B cell (primary cell): Measurements from ENCODE around the gene GNGT2. TPM values are rescaled to one million over a fixed set of nuclear protein-coding genes. Genes with fewer than 3 reads are reported as not detected.
A peak's percentile ranks its signal among the peaks of the same experiment; 100 is the strongest.

Source experiments
- ATAC-seq: fragments of 200-7000 bp; cut with Tn5 transposase; one replicate; pipeline ENCODE4 v1.10.0; 2021; ENCODE audit warnings: low read depth, mild to moderate bottlenecking, moderate number of reproducible peaks, moderate library complexity
- CTCF ChIA-PET: fragments of 350-600 bp; sonication (Branson Sonifier 250); formaldehyde crosslinking; loops from one replicate; lab custom pipeline; 2021; ENCODE audit warnings: antibody characterized with exemption, inconsistent platforms; lab: Charles Lee
- POLR2A ChIA-PET: fragments of 350-600 bp; sonication (Branson Sonifier 250); formaldehyde crosslinking; loops from one replicate; lab custom pipeline; 2021; ENCODE audit warnings: antibody characterized with exemption; lab: Charles Lee
- DNase-seq: peaks from one replicate; pipeline ENCODE4 v3.0.0; 2013
- H2AFZ ChIP-seq: 2 replicates; pipeline ENCODE4 v1.6.1; 2012; ENCODE audit warnings: mild to moderate bottlenecking, low read depth, low read length; ENCODE audit not compliant: insufficient read depth, poor library complexity, severe bottlenecking
- H3K27ac ChIP-seq, 2 donors: 1 replicate in 1 of 2; 2 replicates in 1 of 2; pipeline ENCODE4 v1.5.1; 2012 to 2013; ENCODE audit warnings: low read length in 2 of 2, mild to moderate bottlenecking in 2 of 2, moderate library complexity in 1 of 2
- H3K27me3 ChIP-seq, 4 experiments: fragments of 200-600 bp in 1 of 4; sonication (generic) in 1 of 4; replicated peaks in 1 of 4; 1 replicate in 2 of 4; 2 replicates in 2 of 4; pipeline versions ENCODE4 v1.6.1 to v1.7.0; 2013 to 2016; ENCODE audit warnings: low read length in 3 of 4, mild to moderate bottlenecking in 2 of 4, mixed read lengths in 1 of 4, moderate library complexity in 1 of 4; ENCODE audit not compliant: insufficient read depth in 4 of 4, control insufficient read depth in 3 of 4; ENCODE audit errors: control extremely low read depth in 1 of 4
- H3K36me3 ChIP-seq, 2 experiments: replicated peaks in 1 of 2; 1 replicate in 1 of 2; 2 replicates in 1 of 2; pipeline versions ENCODE4 v1.6.1 to v1.7.1; 2013; ENCODE audit warnings: low read length in 1 of 2; ENCODE audit not compliant: insufficient read depth in 2 of 2, control insufficient read depth in 1 of 2; ENCODE audit errors: control extremely low read depth in 1 of 2, extremely low read depth in 1 of 2
- H3K4me1 ChIP-seq, 2 donors: fragments of 200-600 bp in 1 of 2; sonication (generic) in 1 of 2; 1 replicate in 1 of 2; 2 replicates in 1 of 2; pipeline versions ENCODE4 v1.5.1 to v1.6.1; 2013 to 2017; ENCODE audit warnings: low read length in 2 of 2; ENCODE audit not compliant: control insufficient read depth in 2 of 2, insufficient read depth in 2 of 2
- H3K4me2 ChIP-seq: replicated peaks from 2 replicates; pipeline ENCODE3; 2012; ENCODE audit warnings: mild to moderate bottlenecking, low read depth, low read length; ENCODE audit not compliant: poor library complexity, severe bottlenecking
- H3K4me3 ChIP-seq, 5 experiments: fragments of 200-600 bp in 1 of 5; sonication (generic) in 1 of 5; 1 replicate in 3 of 5; 2 replicates in 2 of 5; pipeline versions ENCODE4 v1.5.1 to v1.7.0; 2011 to 2016; ENCODE audit warnings: low read length in 4 of 5, mild to moderate bottlenecking in 4 of 5, low read depth in 2 of 5, control low read depth in 1 of 5, moderate library complexity in 1 of 5; ENCODE audit not compliant: insufficient read depth in 1 of 5; ENCODE audit errors: control extremely low read depth in 1 of 5, extremely low read depth in 1 of 5
- H3K79me2 ChIP-seq: fragments of 200-600 bp; sonication (generic); one replicate; pipeline ENCODE4 v1.6.0; 2016; ENCODE audit warnings: low read length; ENCODE audit not compliant: control insufficient read depth, insufficient read depth
- H3K9ac ChIP-seq: fragments of 200-600 bp; sonication (generic); 2 replicates; pipeline ENCODE4 v1.6.1; 2017; ENCODE audit warnings: mild to moderate bottlenecking, low read length, moderate library complexity
- H3K9me3 ChIP-seq, 3 donors: one replicate each; pipeline versions ENCODE4 v1.6.1 to v1.7.1; 2013; ENCODE audit warnings: low read length in 2 of 3; ENCODE audit not compliant: control insufficient read depth in 2 of 3, insufficient read depth in 1 of 3; ENCODE audit errors: control extremely low read depth in 1 of 3
- H4K20me1 ChIP-seq: 2 replicates; pipeline ENCODE4 v1.6.0; 2012; ENCODE audit warnings: mild to moderate bottlenecking, low read length; ENCODE audit not compliant: insufficient read depth, control insufficient read depth, poor library complexity, severe bottlenecking
- H3K27ac Mint-ChIP-seq: one replicate; pipeline ENCODE4 v1.8.0; 2021; ENCODE audit warnings: mixed read lengths
- H3K27me3 Mint-ChIP-seq: one replicate; pipeline ENCODE4 v1.8.0; 2021; ENCODE audit warnings: mixed read lengths
- H3K4me1 Mint-ChIP-seq: one replicate; pipeline ENCODE4 v1.8.0; 2021; ENCODE audit warnings: mixed read lengths
- H3K4me3 Mint-ChIP-seq: one replicate; pipeline ENCODE4 v1.8.0; 2021; ENCODE audit warnings: mixed read lengths
- H3K9me3 Mint-ChIP-seq: one replicate; pipeline ENCODE4 v1.8.0; 2022; ENCODE audit warnings: mixed read lengths; ENCODE audit not compliant: insufficient read depth
- EZH2 ChIP-seq: IDR thresholded peaks from 2 replicates; pipeline ENCODE4 v1.6.1; 2012; ENCODE audit warnings: borderline replicate concordance, low read depth, mild to moderate bottlenecking, moderate library complexity, low read length; ENCODE audit not compliant: insufficient read depth, poor library complexity, severe bottlenecking
- WGBS: methylation state at CpG from one replicate; pipeline ENCODE4 v1.1.5; 2013; ENCODE audit warnings: missing lambda C conversion rate; ENCODE audit not compliant: insufficient coverage; 5-methylcytosine and 5-hydroxymethylcytosine counted together
- intact Hi-C: fragments of 100-400 bp; cut with micrococcal nuclease; formaldehyde crosslinking; loops from one replicate; pipeline ENCODE4 v1.10.0; 2022
- polyA plus RNA-seq: library from polyadenylated mRNA; depleted of rRNA; stranded (reverse); fragments of >200 nt; gene quantifications from 2 replicates; pipeline ENCODE4 v1.2.3, GENCODE V29; 2012
- total RNA-seq, 2 donors: library from RNA; stranded (reverse); fragments of 120-200 nt in 1 of 2; gene quantifications; 1 replicate in 1 of 2; 2 replicates in 1 of 2; pipeline versions ENCODE4 v1.2.3 to v1.2.4, GENCODE V29; 2013 to 2022
- TF ChIP-seq, protein P1 (sequence below): fragments of 200-600 bp; IDR thresholded peaks from one replicate; pipeline ENCODE4 v1.8.0; 2022; ENCODE audit warnings: antibody characterized with exemption, mild to moderate bottlenecking

Gene GNGT2
- total and polyA plus RNA-seq, 2 donors (not counting 1 experiment from before 2014, with no cell fraction given) = 5.1 to 11.1 TPM

DNA sequence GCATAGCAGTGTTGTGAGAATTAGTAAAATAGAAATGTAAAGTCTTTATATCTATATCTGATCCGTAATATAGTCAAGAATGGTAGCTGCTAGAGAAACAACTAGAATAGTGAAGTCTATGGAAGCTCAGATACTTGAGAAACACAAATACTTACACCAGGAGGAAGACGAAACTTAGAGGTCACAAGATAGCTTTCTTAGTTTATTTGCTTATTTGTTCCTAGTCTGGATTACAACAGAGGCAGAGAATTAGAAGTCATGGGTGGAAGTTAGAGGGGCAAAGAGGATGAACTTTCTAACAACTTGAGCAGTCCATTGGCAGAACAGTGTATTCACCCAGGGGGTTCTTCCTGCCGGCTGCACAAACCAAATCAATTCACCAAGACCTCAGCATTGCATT lies 13.9 kb downstream of the GNGT2 start:
- H3K4me2 ChIP-seq = no peak overlapping the region
- ChIA-PET POLR2A (no interaction called here), CTCF (interaction anchor here (0.7 to 1.0 kb wide), 3 partner anchors 26 to 32 kb away, joined by 3 to 5 read pairs (median 4); no protein-coding TSS in a partner anchor)
- TF ChIP-seq, protein P1, sequence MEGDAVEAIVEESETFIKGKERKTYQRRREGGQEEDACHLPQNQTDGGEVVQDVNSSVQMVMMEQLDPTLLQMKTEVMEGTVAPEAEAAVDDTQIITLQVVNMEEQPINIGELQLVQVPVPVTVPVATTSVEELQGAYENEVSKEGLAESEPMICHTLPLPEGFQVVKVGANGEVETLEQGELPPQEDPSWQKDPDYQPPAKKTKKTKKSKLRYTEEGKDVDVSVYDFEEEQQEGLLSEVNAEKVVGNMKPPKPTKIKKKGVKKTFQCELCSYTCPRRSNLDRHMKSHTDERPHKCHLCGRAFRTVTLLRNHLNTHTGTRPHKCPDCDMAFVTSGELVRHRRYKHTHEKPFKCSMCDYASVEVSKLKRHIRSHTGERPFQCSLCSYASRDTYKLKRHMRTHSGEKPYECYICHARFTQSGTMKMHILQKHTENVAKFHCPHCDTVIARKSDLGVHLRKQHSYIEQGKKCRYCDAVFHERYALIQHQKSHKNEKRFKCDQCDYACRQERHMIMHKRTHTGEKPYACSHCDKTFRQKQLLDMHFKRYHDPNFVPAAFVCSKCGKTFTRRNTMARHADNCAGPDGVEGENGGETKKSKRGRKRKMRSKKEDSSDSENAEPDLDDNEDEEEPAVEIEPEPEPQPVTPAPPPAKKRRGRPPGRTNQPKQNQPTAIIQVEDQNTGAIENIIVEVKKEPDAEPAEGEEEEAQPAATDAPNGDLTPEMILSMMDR = no peak
- TF ChIP-seq EZH2 = no peak
- no peaks in the 10 kb centered on the region for H3K9me3 Mint-ChIP-seq
- H2AFZ ChIP-seq = no peak overlapping the region
- H3K27ac ChIP-seq = no peak overlapping the region
- peaks cover 28% of the 10 kb centered on the region for H3K4me1 Mint-ChIP-seq
- peaks cover 11 to 18% of the 10 kb centered on the region in 2 donors for H3K4me1 ChIP-seq
- intact Hi-C loops = loop anchor here (10.0 kb wide), 2 partner anchors 478 to 1092 kb away; partner anchors contain the start of genes CBX1, SNX11 and SPOP
- H3K36me3 ChIP-seq = no peaks in the 10 kb centered on the region
- ATAC-seq (no peak), DNase-seq (no peak)
- H3K9me3 ChIP-seq = no peaks in the 10 kb centered on the region
- H4K20me1 ChIP-seq = no peaks in the 10 kb centered on the region
- no peaks in the 10 kb centered on the region for H3K27me3 Mint-ChIP-seq
- WGBS = no CpG with 5 or more reads among the region's 3 CpGs
- H3K27ac Mint-ChIP-seq = peak overlapping the region; percentile 5
- no peak overlapping the region for H3K9ac ChIP-seq
- no peak overlapping the region for H3K4me3 ChIP-seq
- H3K27me3 ChIP-seq = no peaks in the 10 kb centered on the region
- H3K4me3 Mint-ChIP-seq = no peak overlapping the region
- H3K79me2 ChIP-seq = no peaks in the 10 kb centered on the region

DNA sequence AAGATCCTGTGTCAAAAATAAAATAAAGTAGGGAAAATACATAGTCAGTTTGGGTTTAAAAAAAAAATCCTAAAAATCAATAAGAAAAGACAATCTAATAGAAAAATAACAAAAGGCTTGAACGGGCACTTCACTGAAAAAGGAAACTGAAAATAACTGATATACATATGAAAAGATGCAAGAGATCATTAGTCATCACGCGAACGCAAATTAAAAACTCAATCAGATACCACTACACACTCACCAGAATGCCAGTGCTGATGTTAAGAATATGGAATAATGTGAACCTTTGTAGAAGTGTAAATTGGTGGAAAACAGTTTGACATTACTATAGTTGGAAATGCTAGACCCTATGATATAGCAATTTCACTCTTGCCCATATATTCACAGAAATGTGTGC lies 14.6 kb downstream of the GNGT2 start:
- peaks cover 30% of the 10 kb centered on the region for H3K4me1 Mint-ChIP-seq
- H3K79me2 ChIP-seq = no peaks in the 10 kb centered on the region
- no peak overlapping the region for H3K27ac ChIP-seq
- H4K20me1 ChIP-seq = no peaks in the 10 kb centered on the region
- H3K27me3 Mint-ChIP-seq = no peaks in the 10 kb centered on the region
- no peak for DNase-seq
- no peak overlapping the region for H3K4me2 ChIP-seq
- no peak overlapping the region for H2AFZ ChIP-seq
- TF ChIP-seq, protein P1 = no peak
- no peak for TF ChIP-seq EZH2
- ChIA-PET CTCF (interaction anchor here (0.8 to 7.6 kb wide), 2 partner anchors 32 to 33 kb away, joined by 4 to 162 read pairs; partner anchors contain the start of gene PHOSPHO1), POLR2A (interaction anchor here (0.8 kb wide), 1 partner anchor 28 kb away, joined by 3 read pairs; no protein-coding TSS in a partner anchor)
- no CpG with 5 or more reads among the region's 4 CpGs for WGBS
- H3K9me3 Mint-ChIP-seq = no peaks in the 10 kb centered on the region
- no peak overlapping the region for H3K4me3 Mint-ChIP-seq
- no peak overlapping the region for H3K9ac ChIP-seq
- intact Hi-C loops = loop anchor here (10.0 kb wide), 2 partner anchors 479 to 1091 kb away; partner anchors contain the start of genes CBX1, SNX11 and SPOP
- peaks cover 11 to 23% of the 10 kb centered on the region in 2 donors for H3K4me1 ChIP-seq
- peak overlapping the region; percentile 20 for H3K27ac Mint-ChIP-seq
- H3K4me3 ChIP-seq = no peak overlapping the region
- no peaks in the 10 kb centered on the region for H3K9me3 ChIP-seq
- ATAC-seq = no peak
- H3K36me3 ChIP-seq = no peaks in the 10 kb centered on the region
- H3K27me3 ChIP-seq = no peaks in the 10 kb centered on the region
